Measurements from ENCODE around the gene TFAP2E. TPM values are rescaled to one million over a fixed set of nuclear protein-coding genes. Genes with fewer than 3 reads are reported as not detected.

Gene TFAP2E
- total and polyA plus RNA-seq, 2 donors from 2014 or later, result 0.28 to 1.0 TPM

DNA sequence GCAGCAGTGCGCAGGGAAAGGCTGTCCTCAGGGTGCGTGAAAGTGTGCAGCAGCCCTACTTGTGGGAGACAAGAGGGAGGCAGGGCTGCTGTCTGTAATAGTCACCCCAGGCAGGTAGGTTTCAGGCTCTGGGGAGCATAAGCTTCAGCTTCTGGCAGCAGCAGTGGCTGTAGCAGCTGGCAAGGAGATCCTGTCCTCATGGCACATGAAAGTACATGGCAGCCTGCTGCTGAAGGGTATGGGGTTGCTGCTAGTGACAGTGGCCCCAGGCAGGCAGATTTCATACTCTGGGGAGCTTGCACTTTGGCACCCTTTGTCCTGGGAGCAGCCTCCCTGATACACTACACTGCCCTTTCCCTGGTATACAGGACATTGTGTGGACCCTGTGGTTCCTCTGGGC lies 42.2 kb upstream of the TFAP2E start:
- intact Hi-C loops (cut with DNase I), result no loop called here

DNA sequence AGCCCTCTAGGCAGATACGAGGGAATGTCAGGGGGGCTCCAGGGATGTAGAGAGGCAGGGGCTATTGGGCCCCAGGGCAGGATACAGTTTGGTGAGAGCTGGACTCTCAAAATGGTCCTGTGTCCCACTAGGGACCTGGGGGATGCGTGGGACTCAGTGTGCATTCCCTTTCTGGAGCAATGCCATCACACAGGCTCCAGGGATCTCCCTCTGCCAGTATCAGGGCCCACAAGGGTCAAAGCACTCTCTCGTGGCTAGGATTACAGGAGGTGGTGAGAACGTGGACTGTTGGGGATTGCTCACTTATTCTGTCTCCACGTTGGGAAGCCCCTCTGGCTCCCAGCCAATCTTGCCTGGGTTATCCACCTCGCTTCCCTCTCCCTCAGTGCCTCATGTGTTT lies 41.7 kb upstream of the TFAP2E start:
- no peak overlapping the region for H3K4me3 ChIP-seq (ENCODE audit: low read length in 3 of 3)
- intact Hi-C loops (cut with DNase I), result no loop called here
- no peak overlapping the region for H3K27ac ChIP-seq (ENCODE audit: low read depth in 2 of 2, low read length in 2 of 2)
- FAIRE-seq (no peak), DNase-seq (no peak)
- no peaks in the 10 kb centered on the region for H3K9me3 ChIP-seq (ENCODE audit: control insufficient read depth in 2 of 3, insufficient read depth in 1 of 3, low read length in 3 of 3)
- no peak overlapping the region for H3K9ac ChIP-seq (ENCODE audit: low read length in 3 of 3)
- TF ChIP-seq, protein P1, sequence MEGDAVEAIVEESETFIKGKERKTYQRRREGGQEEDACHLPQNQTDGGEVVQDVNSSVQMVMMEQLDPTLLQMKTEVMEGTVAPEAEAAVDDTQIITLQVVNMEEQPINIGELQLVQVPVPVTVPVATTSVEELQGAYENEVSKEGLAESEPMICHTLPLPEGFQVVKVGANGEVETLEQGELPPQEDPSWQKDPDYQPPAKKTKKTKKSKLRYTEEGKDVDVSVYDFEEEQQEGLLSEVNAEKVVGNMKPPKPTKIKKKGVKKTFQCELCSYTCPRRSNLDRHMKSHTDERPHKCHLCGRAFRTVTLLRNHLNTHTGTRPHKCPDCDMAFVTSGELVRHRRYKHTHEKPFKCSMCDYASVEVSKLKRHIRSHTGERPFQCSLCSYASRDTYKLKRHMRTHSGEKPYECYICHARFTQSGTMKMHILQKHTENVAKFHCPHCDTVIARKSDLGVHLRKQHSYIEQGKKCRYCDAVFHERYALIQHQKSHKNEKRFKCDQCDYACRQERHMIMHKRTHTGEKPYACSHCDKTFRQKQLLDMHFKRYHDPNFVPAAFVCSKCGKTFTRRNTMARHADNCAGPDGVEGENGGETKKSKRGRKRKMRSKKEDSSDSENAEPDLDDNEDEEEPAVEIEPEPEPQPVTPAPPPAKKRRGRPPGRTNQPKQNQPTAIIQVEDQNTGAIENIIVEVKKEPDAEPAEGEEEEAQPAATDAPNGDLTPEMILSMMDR (IDR thresholded peaks at IDR 0.05; ENCODE audit: borderline replicate concordance, extremely low read depth, insufficient read depth), result no peak
- peaks cover 0 to 5% (median 0%) of the 10 kb centered on the region in 3 donors for H3K4me1 ChIP-seq (ENCODE audit: control insufficient read depth in 2 of 3, insufficient read depth in 2 of 3, low read depth in 1 of 3, low read length in 3 of 3)
- H3K27me3 ChIP-seq (ENCODE audit: control insufficient read depth, insufficient read depth, low read length), result no peaks in the 10 kb centered on the region
- peaks cover 0 to 4% (median 2%) of the 10 kb centered on the region in 3 donors for H3K36me3 ChIP-seq (ENCODE audit: control insufficient read depth in 2 of 3, insufficient read depth in 3 of 3, low read length in 3 of 3)

More for the DNA sequence above, 42.2 kb upstream of the TFAP2E start:
- DNase-seq, result no peak
- Histone ChIP-seq H3K27me3 (ENCODE audit: control insufficient read depth, insufficient read depth, low read length) (no peaks in the 10 kb centered on the region), H3K4me3 (ENCODE audit: low read length in 3 of 3) (no peak overlapping the region), H3K9me3 (ENCODE audit: control insufficient read depth in 2 of 3, insufficient read depth in 1 of 3, low read length in 3 of 3) (no peaks in the 10 kb centered on the region), H3K27ac (ENCODE audit: low read depth in 2 of 2, low read length in 2 of 2) (no peak overlapping the region), H3K4me1 (ENCODE audit: control insufficient read depth in 2 of 3, insufficient read depth in 2 of 3, low read depth in 1 of 3, low read length in 3 of 3) (peaks cover 0 to 5% (median 0%) of the 10 kb centered on the region in 3 donors), H3K9ac (ENCODE audit: low read length in 3 of 3) (no peak overlapping the region), H3K36me3 (ENCODE audit: control insufficient read depth in 2 of 3, insufficient read depth in 3 of 3, low read length in 3 of 3) (peaks cover 0 to 4% (median 2%) of the 10 kb centered on the region in 3 donors)
- TF ChIP-seq, protein P1 (IDR thresholded peaks at IDR 0.05; ENCODE audit: borderline replicate concordance, extremely low read depth, insufficient read depth), result no peak
- FAIRE-seq, result no peak

DNA sequence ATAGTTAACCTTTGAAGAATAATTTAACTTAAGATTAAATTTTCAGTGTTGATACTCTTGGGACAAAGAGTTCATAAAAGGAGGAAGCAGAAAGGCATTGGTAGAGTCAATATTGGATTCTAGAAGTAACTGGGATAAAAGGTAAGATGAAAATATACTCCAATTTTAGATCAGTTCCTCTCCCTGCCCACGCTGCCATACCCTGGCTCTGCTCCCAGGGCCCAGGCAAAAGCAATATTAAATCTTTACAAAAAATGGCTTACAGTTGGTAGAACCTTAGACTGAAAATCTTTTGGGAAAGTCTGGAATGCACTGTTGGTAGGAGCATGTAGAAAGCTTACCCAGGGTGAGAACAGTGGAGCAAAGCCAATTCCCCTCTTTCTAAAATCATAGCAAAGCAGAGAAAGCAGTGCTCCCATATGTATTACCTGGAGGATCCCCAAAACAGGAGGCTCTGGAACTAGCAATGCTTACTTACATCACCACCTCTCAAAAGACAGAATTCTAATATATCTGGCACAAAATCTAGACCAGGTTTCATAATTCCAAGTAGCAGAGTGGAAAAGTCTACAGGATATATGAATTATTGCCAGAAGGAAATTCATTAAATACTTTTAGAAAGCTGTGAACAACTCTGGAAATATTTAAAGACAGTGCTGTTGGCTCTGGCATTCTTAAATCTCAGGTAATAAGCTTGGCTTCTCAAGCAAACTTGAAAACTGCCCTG lies 40.5 kb upstream of the TFAP2E start:
- Histone ChIP-seq H3K4me1 (ENCODE audit: control insufficient read depth in 2 of 3, insufficient read depth in 2 of 3, low read depth in 1 of 3, low read length in 3 of 3) (peaks cover 0 to 8% (median 5%) of the 10 kb centered on the region in 3 donors), H3K9me3 (ENCODE audit: control insufficient read depth in 2 of 3, insufficient read depth in 1 of 3, low read length in 3 of 3) (no peaks in the 10 kb centered on the region), H3K27ac (ENCODE audit: low read depth in 2 of 2, low read length in 2 of 2) (no peak overlapping the region), H3K9ac (ENCODE audit: low read length in 3 of 3) (no peak overlapping the region), H3K27me3 (ENCODE audit: control insufficient read depth, insufficient read depth, low read length) (no peaks in the 10 kb centered on the region), H3K4me3 (ENCODE audit: low read length in 3 of 3) (no peak overlapping the region), H3K36me3 (ENCODE audit: control insufficient read depth in 2 of 3, insufficient read depth in 3 of 3, low read length in 3 of 3) (peaks cover 0 to 4% (median 2%) of the 10 kb centered on the region in 3 donors)
- TF ChIP-seq, protein P1 (IDR thresholded peaks at IDR 0.05; ENCODE audit: borderline replicate concordance, extremely low read depth, insufficient read depth), result no peak
- intact Hi-C loops (cut with DNase I), result no loop called here
- FAIRE-seq, result no peak
- no peak for DNase-seq

All from kidney (tissue), 14 donors.